HG03575 (cell line): ENCODE measurements around the gene EXD3.
"Not testable (repeated sequence)": the region's sequence is repeated elsewhere in the genome, so short reads cannot be mapped to it uniquely, and the experiment has no call there.

Experiments
- ATAC-seq: cut with Tn5 transposase; IDR thresholded peaks from one replicate; pipeline ENCODE4 v1.9.1; 2021; ENCODE audit not compliant: unreplicated experiment, insufficient number of reproducible peaks, low FRiP score; ENCODE audit errors: extremely low read depth

EXD3 gene

DNA sequence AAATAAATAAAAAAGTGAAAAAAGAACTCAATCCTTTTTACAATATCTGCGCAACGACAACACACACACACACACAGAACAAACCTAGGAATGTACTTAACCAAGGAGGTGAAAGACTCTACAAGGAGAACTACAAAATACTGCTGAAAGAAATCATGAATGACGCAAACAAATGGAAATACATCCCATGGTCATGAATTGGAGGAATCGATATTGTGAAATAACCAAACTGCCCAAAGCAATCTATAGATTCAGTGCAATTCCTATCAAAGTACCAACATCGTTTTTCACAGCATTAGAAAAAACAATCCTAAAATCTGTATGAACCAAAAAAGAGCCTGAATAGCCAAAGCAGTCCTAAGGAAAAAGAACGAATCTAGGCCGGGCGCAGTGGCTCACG, 91.0 kb downstream of the EXD3 start:
- ATAC-seq = no peak

DNA sequence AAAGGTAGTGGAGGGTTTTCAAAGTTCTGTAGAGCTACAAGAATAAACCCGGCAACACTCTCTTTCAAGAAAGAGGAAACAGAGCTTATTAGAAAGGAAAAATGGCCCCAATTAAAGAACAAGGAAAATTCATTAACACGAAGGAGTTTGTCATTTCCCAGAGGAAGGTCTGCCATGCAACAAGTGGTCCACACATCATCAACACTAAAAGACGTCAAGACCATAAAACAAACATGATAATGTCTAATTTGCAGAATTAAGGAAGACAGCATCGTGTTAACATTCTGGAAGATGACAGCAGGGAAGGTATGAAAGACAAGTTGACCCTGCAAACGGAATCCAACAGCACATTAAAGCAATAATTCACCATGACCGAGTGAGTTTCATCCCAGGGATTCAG, 92.3 kb downstream of the EXD3 start:
- no peak for ATAC-seq

DNA sequence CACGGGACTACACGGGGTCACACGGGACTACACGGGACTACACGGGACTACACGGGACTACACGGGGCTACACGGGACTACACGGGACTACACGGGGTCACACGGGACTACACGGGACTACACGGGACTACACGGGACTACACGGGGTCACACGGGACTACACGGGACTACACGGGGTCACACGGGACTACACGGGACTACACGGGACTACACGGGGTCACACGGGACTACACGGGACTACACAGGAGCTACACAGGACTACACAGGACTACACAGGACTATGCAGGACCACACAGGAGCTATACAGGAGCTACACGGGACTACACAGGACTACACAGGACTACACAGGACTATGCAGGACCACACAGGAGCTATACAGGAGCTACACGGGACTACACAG, 93.4 kb downstream of the EXD3 start:
- not testable (repeated sequence) for ATAC-seq

DNA sequence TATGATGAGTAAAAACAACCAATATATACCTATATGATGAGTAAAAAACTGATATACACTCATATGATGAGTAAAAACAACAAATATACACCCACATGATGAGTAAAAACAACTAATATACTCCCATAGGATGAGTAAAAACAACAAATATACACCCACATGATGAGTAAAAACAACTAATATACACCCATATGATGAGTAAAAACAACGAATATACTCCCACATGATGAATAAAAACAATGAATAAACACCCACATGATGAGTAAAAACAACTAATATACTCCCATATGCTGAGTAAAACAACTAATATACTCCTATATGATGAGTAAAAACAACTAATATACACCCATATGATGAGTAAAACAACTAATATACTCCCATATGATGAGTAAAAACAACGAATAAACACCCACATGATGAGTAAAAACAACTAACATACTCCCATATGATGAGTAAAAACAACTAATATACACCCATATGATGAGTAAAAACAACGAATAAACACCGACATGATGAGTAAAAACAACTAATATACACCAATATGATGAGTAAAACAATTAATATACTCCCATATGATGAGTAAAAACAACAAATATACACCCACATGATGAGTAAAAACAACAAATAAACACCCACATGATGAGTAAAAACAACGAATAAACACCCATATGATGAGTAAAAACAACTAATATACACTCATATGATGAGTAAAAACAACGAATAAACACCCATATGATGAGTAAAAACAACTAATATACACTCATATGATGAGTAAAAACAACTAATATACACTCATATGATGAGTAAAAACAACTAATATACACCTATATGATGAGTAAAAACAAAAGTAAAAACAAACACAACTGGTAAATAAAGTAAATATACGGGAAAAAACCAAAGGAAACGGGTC, 95.1 kb downstream of the EXD3 start:
- not testable (repeated sequence) for ATAC-seq

DNA sequence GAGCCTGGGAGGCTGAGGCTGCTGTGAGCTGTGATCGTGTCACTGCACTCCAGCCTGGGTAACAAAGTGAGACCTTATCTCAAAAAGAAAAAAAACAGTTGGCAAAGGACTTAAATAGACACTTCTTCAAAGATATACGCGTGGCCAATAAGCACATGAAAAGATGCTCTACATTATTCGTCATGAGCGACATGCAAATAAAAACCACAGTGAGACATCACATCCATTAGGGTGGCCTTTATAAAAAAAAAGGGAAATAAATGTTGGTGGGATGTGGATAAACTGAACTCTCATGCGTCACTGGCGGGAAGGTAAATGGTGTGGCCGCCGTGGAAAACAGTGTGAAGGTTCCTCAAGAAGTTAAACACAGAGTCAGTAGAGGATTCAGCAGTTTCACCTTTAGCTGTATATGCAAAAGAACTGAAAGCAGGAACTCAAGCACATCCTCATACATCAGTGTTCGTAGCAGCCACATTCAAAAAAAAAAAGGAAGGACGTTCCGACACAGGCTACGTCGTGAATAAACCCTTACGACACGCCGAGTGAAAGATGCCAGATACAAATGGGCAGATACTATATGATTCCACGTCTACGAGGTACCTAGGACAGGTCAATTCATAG, 96.4 kb downstream of the EXD3 start:
- ATAC-seq = no peak

DNA sequence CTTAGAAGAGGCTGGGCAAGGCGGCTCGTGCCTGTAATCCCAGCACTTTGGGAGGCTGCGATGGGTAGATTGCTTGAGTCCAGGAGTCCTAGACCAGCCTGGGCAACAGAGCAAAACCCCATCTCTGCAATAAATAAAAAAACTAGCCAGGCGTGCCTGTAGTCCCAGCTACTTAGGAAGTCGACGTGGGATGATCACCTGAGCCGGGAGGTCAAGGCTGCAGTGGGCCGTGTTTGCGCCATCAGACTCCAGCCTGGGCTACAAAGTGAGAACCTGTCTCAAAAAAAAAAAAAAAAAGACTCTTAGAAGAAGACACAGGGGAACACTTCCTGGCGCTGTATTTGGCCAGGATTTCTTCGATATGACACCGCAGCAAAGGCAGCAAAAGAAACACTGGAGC, 97.2 kb downstream of the EXD3 start:
- no peak for ATAC-seq

DNA sequence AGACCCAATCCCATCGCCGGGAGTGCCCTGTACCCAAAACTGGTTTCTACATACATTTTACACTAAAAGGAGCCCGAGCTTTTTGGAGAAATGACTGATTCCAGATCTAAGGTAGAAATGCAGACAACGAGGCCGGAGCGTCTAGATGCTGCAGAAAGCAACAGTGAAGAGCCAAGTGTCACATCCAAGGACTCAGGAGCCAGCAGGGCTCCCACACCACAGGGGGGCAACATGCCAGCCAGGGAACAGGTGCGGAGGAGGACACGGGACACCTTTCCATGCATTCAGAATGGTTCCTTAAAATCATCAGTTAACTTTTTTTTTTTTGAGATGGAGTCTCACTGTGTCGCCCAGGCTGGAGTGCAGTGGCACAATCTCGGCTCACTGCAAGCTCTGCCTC, 97.8 kb downstream of the EXD3 start:
- no peak for ATAC-seq

DNA sequence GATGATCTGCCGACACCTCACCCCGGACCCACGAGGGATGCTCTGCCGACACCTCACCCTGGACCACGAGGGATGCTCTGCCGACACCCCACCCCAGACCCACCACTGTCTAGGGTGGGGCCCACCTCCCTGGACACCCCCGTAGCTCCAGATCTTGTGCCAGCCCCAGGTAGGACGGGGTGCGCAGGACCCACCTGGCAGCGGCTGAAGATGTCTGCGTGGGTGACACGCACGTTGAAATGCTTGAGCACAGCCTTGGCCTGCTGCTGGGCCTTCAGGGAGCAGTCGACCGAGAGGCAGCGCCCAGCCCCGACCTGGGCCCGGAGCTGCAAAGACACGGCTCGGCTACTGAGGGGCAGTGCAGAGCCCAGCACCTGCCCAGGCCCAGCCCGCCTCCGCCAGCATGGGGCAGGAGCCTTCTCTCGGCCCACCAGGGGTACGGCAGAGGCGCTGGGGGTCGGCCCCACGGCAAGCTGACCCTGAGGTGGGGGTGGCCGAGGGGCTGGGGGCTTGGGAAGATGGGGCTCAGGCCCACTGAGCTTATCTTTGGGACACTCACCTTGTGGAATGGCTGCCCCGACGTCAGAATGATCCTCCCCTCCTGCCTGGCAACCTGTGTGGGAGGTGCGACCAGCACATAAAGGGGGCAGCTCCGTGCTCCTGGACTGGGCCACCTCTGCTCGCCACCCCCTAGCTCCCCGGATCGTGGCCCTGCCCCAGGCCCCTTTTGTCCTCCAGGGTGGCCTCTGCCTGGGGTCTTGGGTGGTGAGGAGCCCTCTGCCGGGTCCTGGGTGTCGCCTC, 99.2 kb downstream of the EXD3 start:
- no peak for ATAC-seq

DNA sequence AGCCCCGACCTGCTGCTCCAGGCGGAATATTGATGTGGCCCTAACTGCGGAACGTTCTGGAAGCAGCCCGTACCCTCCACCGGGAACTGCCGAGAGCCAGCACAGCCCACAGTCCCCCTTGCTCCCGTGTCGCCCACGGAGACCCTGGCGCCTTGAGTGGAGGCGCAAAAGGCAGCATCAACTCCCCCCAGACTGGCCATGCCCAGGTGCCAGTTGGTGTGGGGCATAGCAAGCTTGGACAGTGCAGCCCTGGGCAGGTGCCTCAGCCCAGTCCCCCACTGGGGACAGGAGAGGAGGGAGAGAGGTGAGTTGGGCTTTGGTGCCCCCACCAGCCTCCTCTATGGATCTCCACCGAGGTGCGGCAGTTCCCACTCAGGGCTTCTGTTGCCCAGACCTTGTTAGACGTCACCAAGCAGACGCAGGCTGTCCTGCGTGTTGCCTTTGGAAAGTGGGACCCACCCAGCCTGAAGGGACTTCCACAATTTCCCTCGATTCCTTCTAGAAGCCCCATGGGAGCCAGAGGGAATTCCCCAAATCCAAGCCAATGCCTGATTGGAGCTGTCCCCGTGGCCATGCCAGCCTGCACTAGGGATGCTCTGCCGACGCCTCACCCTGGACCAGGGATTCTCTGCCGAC, 101.1 kb downstream of the EXD3 start:
- ATAC-seq = no peak

DNA sequence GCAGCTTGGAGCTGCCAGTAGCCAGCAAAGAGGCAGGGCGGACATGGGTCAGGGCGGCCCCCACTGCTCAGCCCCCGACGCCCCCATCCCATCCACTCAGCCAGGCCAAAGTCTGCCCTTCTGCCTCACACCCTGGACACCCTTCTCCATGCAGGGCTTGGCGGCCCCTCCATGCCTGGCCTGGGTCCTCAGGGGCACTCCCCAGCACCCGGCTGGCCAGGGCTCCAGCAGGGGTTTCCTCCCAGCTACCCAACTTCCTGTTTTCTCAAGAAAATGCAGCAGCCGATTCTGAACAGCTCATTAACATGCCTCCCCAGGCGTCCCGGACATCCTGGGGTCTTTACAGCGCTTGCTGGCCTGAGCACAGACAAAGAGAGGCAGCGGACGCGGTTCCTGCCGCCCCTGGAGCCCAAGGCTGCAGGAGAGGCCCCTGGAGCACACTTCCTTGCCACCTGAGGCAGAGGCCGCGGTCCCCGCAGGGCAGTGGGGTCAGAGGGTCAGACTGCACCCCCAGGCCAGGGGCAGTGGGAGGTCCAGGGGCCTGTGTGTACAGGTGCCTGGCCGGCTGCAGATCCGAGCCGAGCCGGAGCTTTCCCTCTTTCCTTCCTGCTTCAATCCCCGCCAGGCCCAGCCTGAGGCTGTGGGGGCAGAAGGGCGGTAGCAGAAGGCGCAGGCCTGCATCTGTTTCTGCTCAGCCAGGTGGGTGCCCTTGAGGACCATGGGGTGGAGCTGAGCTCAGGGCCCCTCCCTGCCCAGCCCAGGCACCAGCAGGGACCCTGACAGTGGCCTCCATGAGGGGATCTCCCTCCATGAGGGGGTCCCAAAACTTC, 102.2 kb downstream of the EXD3 start:
- no peak for ATAC-seq

DNA sequence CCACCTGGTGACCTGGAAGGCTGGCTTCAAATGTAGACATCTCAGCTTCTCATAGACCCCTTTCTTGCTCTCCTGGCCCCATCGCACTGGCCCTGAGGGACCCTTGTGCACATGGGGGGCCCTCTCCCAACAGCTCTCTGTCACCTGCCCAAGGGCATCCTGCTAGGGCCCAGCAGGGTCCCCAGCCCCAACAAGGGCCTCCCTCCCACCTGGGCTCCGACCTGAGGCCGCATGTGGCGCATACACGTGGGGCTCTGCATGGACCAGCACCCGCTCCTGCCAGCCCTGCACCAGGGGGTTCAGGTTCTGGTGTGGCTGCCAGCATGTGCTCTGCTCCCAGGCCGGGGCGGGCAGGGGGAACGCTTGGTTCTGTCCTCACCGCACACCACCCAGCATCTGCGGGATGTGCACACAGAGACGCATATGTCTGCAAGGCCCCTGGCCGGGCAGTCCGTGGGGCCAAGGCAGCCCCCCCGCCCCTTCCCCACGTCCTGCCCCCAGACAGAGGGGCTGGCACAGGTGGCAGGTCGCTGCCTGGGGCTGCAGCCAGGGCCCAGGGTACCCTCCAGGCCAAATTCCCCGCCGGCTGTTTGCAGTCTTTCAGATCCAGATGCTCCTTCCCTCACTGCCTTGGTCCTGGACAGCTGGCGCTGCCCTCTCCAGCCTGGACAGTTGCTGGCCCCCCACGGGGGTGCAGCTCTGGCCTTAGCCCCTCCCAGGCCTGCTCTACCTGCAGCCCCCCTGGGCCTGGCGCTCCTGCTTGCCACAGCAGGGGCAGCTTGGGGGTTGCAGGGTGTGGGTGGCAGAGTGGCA, 103.0 kb downstream of the EXD3 start:
- no peak for ATAC-seq

DNA sequence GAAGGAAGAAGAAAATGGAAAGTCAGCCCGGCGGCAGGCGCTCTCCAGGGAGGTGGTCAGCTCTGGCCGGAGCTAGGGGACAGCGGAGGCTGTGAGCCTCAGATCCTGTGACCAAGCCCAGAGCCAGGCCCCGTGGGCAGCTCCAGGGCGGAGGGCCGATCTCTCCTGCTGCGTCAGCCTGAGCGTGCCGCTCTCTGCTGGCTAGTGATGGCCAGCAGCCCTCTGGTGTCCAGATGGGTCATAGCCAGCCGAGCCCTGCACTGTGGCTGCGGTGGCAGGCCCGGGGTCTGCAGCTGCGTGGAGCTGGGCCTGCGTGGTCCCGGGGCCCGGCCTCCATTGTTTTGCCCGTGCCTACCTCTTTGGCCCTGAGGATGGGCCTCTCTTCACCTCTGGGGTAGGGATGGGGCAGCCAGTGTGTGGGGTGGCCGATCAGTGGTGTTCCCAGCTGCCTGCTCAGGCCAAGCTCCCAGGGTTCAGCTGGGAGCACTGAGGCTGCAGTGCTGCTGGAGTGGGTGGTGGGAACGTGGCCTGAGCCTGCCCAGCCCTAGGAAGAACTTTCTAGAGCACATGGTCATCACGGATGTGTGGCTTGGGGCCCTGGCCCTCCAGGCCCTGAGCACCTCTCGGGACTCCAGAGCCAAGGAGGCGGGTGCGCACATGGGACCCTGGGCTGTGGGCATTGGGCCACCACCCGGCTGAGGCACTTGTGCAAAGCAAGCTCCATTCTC, 103.8 kb downstream of the EXD3 start:
- ATAC-seq = no peak

DNA sequence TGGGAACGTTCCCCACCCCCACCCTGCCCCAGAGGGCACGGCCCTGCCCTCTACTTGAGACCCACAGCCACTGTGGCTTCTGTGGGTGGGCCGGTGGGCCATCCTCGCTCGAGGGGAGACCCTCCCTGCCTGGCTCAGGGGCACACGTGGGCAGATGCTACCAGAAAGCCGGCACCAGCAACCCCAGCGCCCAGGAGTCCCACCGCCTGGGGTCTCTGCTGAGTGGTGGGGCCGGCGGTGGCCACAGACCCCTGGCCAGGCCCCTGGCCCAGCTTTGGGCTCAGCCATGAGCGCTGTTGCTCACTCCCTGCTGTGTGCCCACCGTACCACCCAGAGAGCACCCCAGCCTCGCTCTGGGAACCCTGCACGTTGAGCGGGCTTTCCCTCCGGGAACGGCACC, 104.4 kb downstream of the EXD3 start:
- ATAC-seq = no peak

DNA sequence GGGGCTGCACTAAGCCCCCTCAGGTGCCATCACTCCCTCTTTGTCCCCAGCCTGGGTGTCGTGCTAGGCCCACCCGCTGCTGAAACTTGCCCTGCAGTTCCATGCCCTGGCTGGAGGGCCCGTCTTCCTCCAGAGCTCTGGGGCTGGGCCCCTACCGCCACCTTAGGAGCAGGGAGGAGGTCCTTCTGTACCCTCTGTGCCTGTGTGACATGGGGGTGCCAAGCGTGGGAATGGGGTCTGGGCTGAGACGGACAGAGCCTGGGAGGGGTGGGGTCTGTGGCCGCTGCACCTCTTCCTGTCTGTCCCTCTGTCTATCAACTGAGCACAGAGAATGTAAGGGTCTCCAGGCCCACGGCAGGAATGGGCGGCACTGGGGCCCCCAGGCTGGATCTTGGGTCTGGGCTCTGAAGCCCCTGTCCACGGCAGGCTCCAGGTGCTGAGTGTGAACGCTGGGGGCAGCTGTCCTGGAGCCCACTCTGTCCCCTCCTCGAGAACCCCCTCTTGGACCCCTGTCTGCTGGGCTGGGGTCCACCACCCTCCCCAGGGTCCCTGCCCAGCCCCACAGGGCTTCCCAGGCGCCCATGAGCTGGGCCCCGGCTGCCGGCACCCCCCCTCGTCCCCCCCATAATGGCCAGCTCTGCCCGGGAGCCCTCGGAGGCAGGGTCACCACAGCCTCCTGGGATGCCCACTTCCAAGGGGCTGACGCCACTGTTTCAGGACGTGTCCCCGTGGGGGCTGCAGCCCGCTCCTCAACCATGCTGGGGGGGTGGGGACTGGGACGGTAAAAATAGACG, 105.0 kb downstream of the EXD3 start:
- no peak for ATAC-seq

DNA sequence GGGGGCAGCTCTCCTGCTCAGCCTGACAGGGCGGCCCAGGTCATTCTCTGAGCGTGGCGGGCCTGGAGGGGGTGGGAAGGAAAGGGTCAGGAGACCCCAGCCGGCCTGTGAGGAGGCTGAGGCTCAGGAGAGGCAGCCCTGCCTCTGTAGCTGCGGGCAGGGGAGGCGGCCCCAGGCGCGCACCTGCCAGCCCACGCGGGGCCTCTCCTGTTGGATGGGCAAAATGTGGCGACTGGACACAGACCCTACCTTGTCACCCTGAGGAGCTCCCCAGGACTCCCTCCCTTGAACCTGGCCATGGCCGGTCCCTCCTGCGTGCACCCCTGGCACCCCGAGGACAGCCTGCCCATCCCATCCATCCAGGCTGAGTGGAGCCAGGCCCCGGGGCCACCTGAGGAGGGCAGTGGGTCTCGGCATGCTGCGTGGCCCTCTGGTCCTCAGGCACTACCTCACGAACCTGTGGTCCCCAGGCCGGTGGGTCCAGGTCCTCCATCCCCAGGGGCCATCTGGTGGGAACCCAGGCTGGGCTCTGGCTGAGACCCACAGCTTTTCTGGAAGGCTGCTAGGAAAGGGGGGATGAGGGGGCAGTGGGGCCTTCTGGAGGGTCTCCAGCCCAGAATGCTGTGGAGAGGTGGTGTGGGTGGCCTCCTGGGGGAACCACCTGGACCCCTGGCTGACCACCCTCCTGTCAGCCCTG, 105.8 kb downstream of the EXD3 start:
- no peak for ATAC-seq
